GM12801 (cell line): ENCODE data around the gene RRP1B.

Experiments
- CTCF ChIP-seq: IDR thresholded peaks from one replicate; pipeline ENCODE4 v1.5.1; 2011; ENCODE audit warnings: control low read depth; ENCODE audit not compliant: insufficient read length; ENCODE audit errors: extremely low read depth

RRP1B gene

GRCh38 chr21:43632373-43632905 lies 26.9 kb upstream of the RRP1B start:
- TF ChIP-seq CTCF = no peak

- TF ChIP-seq CTCF = no peak
These were observed 24.7 kb upstream of the RRP1B start for GRCh38 chr21:43634618-43635017.

- no peak for TF ChIP-seq CTCF
These were observed 23.9 kb upstream of the RRP1B start for GRCh38 chr21:43635436-43635835.

GRCh38 chr21:43637530-43638158 lies 21.7 kb upstream of the RRP1B start:
- no peak for TF ChIP-seq CTCF

GRCh38 chr21:43639470-43640353 lies 19.6 kb upstream of the RRP1B start:
- no peak for TF ChIP-seq CTCF

GRCh38 chr21:43640400-43640799 lies 19.0 kb upstream of the RRP1B start:
- no peak for TF ChIP-seq CTCF

GRCh38 chr21:43643193-43643592 lies 16.2 kb upstream of the RRP1B start:
- TF ChIP-seq CTCF = no peak
